Nephron progenitor cell (in vitro differentiated cells): ENCODE results near the gene SPEM3.

Source experiments
- DNase-seq: peaks from one replicate; pipeline ENCODE4 v3.0.0; 2021
- H3K27ac Mint-ChIP-seq: 2 replicates; pipeline ENCODE4 v1.8.0; 2021; ENCODE audit warnings: mild to moderate bottlenecking, moderate library complexity, mixed read lengths
- H3K27me3 Mint-ChIP-seq: 2 replicates; pipeline ENCODE4 v1.8.0; 2021; ENCODE audit warnings: mild to moderate bottlenecking, low read depth, mixed read lengths; ENCODE audit not compliant: poor library complexity
- H3K36me3 Mint-ChIP-seq: 2 replicates; pipeline ENCODE4 v1.8.0; 2021; ENCODE audit warnings: low read depth, mixed read lengths
- H3K4me1 Mint-ChIP-seq: 2 replicates; pipeline ENCODE4 v1.8.0; 2021; ENCODE audit warnings: mixed read lengths
- H3K4me3 Mint-ChIP-seq: 2 replicates; pipeline ENCODE4 v1.8.0; 2021; ENCODE audit warnings: mild to moderate bottlenecking, moderate library complexity, mixed read lengths
- H3K9me3 Mint-ChIP-seq: 2 replicates; pipeline ENCODE4 v1.8.0; 2021; ENCODE audit warnings: mild to moderate bottlenecking, moderate library complexity, mixed read lengths
- CTCF ChIP-seq: fragments of 200-600 bp; sonication (generic); IDR thresholded peaks from 2 replicates; pipeline ENCODE4 v1.5.0; 2021; ENCODE audit warnings: antibody characterized with exemption

The SPEM3 gene

GRCh38 chr17:7429722-7430121 is 1.1 kb downstream of the SPEM3 start:
- H3K27ac Mint-ChIP-seq = no peak overlapping the region
- no peak for DNase-seq

GRCh38 chr17:7431231-7431630 is 2.6 kb downstream of the SPEM3 start:
- H3K9me3 Mint-ChIP-seq = no peaks in the 10 kb centered on the region
- no peak overlapping the region for H3K27ac Mint-ChIP-seq
- TF ChIP-seq CTCF = no peak
- DNase-seq = no peak
- H3K4me3 Mint-ChIP-seq = no peak overlapping the region
- H3K27me3 Mint-ChIP-seq = peaks cover 23% of the 10 kb centered on the region
- H3K36me3 Mint-ChIP-seq = no peaks in the 10 kb centered on the region
- peaks cover 7% of the 10 kb centered on the region for H3K4me1 Mint-ChIP-seq

More at GRCh38 chr17:7429722-7430121, 1.1 kb downstream of the SPEM3 start:
- H3K9me3 Mint-ChIP-seq = no peaks in the 10 kb centered on the region
- H3K4me1 Mint-ChIP-seq = no peaks in the 10 kb centered on the region
- no peak for TF ChIP-seq CTCF
- peaks cover 14% of the 10 kb centered on the region for H3K27me3 Mint-ChIP-seq
- no peaks in the 10 kb centered on the region for H3K36me3 Mint-ChIP-seq
- no peak overlapping the region for H3K4me3 Mint-ChIP-seq

GRCh38 chr17:7432296-7432695 is 3.6 kb downstream of the SPEM3 start:
- Mint-ChIP-seq H3K4me3 (no peak overlapping the region), H3K4me1 (peaks cover 12% of the 10 kb centered on the region), H3K36me3 (no peaks in the 10 kb centered on the region), H3K27me3 (peaks cover 34% of the 10 kb centered on the region), H3K9me3 (no peaks in the 10 kb centered on the region), H3K27ac (no peak overlapping the region)
- no peak for DNase-seq
- TF ChIP-seq CTCF = no peak

- H3K27me3 Mint-ChIP-seq = peaks cover 53% of the 10 kb centered on the region
- peak; percentile 55 for DNase-seq
- H3K4me1 Mint-ChIP-seq = peaks cover 39% of the 10 kb centered on the region
- no peaks in the 10 kb centered on the region for H3K9me3 Mint-ChIP-seq
- no peak for TF ChIP-seq CTCF
- no peaks in the 10 kb centered on the region for H3K36me3 Mint-ChIP-seq
- no peak overlapping the region for H3K27ac Mint-ChIP-seq
- peak overlapping the region; percentile 86 for H3K4me3 Mint-ChIP-seq
These were observed 7.3 kb downstream of the SPEM3 start for GRCh38 chr17:7435676-7436555.

GRCh38 chr17:7436556-7437368 is 8.1 kb downstream of the SPEM3 start:
- peak; percentile 57 for TF ChIP-seq CTCF
- no peaks in the 10 kb centered on the region for H3K36me3 Mint-ChIP-seq
- peaks cover 48% of the 10 kb centered on the region for H3K4me1 Mint-ChIP-seq
- H3K27ac Mint-ChIP-seq = no peak overlapping the region
- H3K4me3 Mint-ChIP-seq = peak overlapping the region; percentile 86
- DNase-seq = peak; percentile 85
- peaks cover 54% of the 10 kb centered on the region for H3K27me3 Mint-ChIP-seq
- H3K9me3 Mint-ChIP-seq = no peaks in the 10 kb centered on the region
